Measurements from ENCODE around the gene SSBP1.

The SSBP1 gene

DNA sequence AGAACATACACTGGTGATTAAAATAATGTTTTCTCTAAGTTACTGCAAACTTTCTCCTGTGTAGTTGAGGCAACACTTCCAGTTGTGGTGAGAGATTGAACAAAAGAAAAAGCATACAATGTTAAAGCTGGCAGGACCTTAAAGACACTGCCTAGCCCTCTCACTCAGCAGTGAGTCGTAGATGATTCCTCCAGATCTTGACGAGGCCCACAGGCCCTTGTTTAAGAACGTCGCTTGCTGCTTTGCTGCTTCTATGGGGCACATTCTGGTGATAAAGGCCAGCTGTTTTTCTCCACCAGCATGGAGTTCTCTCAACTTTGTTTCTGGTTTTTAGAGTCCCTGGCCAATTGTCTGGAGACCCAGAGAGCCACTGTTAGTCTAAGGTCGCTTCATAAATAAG, 33.4 kb upstream of the SSBP1 start:
- no peaks in the 10 kb centered on the region for H3K36me3 ChIP-seq
- H3K9me3 ChIP-seq (ENCODE audit: severe bottlenecking): no peaks in the 10 kb centered on the region
- TF ChIP-seq, protein P1, sequence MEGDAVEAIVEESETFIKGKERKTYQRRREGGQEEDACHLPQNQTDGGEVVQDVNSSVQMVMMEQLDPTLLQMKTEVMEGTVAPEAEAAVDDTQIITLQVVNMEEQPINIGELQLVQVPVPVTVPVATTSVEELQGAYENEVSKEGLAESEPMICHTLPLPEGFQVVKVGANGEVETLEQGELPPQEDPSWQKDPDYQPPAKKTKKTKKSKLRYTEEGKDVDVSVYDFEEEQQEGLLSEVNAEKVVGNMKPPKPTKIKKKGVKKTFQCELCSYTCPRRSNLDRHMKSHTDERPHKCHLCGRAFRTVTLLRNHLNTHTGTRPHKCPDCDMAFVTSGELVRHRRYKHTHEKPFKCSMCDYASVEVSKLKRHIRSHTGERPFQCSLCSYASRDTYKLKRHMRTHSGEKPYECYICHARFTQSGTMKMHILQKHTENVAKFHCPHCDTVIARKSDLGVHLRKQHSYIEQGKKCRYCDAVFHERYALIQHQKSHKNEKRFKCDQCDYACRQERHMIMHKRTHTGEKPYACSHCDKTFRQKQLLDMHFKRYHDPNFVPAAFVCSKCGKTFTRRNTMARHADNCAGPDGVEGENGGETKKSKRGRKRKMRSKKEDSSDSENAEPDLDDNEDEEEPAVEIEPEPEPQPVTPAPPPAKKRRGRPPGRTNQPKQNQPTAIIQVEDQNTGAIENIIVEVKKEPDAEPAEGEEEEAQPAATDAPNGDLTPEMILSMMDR (IDR thresholded peaks at IDR 0.05; ENCODE audit: low read depth, low read length): no peak
- no peak overlapping the region for H3K27ac ChIP-seq
- no peak overlapping the region for H3K4me3 ChIP-seq (ENCODE audit: low read depth, low read length)
- peaks cover 50% of the 10 kb centered on the region for H3K27me3 ChIP-seq (ENCODE audit: insufficient read depth, low read depth, severe bottlenecking)
- no peak for DNase-seq

DNA sequence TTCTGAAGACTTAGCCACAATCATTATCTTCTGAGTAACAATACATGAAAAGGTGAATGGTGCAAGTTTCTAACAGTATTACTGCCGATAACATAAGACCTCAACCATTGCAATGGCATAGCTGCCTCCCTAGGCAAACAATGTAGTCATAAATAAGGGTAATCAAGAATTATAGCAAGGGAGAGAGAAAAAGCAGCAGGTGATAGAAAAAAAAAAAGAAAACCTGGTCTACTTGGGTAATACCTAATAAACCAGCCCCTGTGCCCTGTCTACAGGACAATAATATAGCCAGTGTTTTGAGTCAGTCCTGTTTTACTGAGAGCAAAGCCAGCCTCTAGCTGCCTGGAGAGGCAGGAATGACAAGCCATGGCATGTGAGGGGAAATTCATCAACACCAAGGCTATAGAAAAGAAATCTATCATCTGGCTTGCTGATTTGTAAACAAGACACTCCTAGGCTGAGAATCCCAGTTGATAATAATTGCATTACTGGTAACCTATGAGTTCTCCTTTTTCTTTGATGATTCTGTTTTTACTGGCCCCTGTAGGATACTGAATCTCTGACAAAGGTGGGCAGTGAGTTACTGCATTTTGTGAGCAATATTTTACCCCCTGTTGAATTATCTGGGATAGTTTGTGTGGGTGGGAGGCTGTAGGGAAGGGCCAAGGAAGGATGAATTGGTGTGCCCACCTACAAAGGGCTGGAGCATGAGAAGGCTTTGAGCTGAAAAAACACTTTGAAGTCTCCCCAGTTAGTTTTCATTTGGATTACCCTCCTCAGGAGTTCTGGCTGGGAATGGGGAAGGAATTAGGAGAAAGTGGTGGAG, 31.7 kb upstream of the SSBP1 start:
- H3K27ac ChIP-seq: no peak overlapping the region
- peaks cover 43% of the 10 kb centered on the region for H3K27me3 ChIP-seq (ENCODE audit: insufficient read depth, low read depth, severe bottlenecking)
- TF ChIP-seq, protein P1 (IDR thresholded peaks at IDR 0.05; ENCODE audit: low read depth, low read length): no peak
- DNase-seq: no peak
- H3K36me3 ChIP-seq: no peaks in the 10 kb centered on the region
- H3K9me3 ChIP-seq (ENCODE audit: severe bottlenecking): no peaks in the 10 kb centered on the region
- H3K4me3 ChIP-seq (ENCODE audit: low read depth, low read length): no peak overlapping the region

DNA sequence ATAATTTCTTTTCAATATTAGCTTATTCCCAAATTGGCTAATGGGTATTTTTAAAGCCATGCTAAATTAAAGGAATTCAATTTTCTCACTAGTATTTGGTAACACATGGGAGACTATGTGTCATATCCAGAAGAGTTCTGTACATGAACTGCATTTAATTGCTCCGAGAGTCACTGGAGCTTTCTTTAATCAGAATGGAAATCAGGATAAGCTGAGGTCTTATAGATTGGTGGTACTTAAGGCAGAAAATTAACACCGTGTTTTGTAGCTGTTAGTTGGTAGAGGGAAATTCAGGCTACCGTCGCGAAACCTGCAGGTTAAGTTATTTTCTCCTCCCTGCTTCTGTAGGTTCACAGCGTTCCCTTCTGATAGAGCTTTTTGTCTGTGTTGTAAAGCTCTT, 29.8 kb upstream of the SSBP1 start, which contains the start of gene WEE2:
Gene WEE2 (plus strand): TSS at position 3 of the 400 bp plus-strand sequence. CDS start 406 bp downstream, outside the sequence.
- DNase-seq: no peak
- no peak within 1 kb of the TSS for H3K27ac ChIP-seq
- H3K9me3 ChIP-seq (ENCODE audit: severe bottlenecking): no peaks in the 10 kb centered on the region
- H3K4me3 ChIP-seq (ENCODE audit: low read depth, low read length): no peak within 1 kb of the TSS
- TF ChIP-seq, protein P1 (IDR thresholded peaks at IDR 0.05; ENCODE audit: low read depth, low read length): no peak
- no peaks in the 10 kb centered on the region for H3K36me3 ChIP-seq
- H3K27me3 ChIP-seq (ENCODE audit: insufficient read depth, low read depth, severe bottlenecking): peaks cover 31% of the 10 kb centered on the region

DNA sequence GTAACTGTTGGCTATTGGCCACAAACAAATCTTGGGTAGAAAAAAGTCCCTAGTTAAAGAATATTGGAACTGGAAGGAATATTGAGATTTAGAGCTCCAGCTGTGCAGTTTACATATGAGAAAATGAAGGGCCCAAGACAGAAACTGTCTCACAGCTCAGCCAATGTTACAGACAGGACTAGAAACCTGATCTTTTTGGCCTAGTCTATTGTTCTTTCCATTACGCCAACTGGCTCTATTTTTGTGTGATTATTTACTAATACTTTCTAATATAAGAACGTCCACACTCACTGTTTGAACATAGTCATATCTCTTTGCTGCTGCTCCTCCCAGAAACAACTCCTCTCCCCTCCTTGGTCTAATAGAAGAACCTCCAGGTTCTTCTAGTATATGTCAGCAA, 28.8 kb upstream of the SSBP1 start:
- DNase-seq: no peak
- Histone ChIP-seq H3K4me3 (ENCODE audit: low read depth, low read length) (no peak overlapping the region), H3K36me3 (no peaks in the 10 kb centered on the region), H3K27ac (no peak overlapping the region), H3K27me3 (ENCODE audit: insufficient read depth, low read depth, severe bottlenecking) (peaks cover 22% of the 10 kb centered on the region), H3K9me3 (ENCODE audit: severe bottlenecking) (no peaks in the 10 kb centered on the region)
- TF ChIP-seq, protein P1 (IDR thresholded peaks at IDR 0.05; ENCODE audit: low read depth, low read length): no peak

DNA sequence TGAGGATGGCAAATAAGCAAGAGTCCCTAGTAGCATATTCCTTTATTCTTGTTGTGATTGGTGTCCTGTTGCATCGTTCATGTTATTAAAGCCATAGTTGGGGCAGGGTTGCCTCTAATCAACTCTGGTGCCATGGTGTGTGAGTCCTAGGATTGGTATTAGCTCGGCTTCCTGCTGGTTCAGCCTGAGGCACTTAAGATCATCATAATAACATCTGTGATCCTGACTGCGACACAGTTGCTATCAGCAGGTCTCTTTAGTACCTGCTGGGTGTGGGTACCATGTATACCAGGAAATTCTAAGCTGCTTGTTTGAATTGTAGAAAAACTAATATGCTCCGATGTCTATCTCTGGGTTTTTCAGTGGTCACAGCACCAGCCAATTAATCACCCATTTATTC, 28.4 kb upstream of the SSBP1 start:
- Histone ChIP-seq H3K27ac (no peak overlapping the region), H3K27me3 (ENCODE audit: insufficient read depth, low read depth, severe bottlenecking) (peaks cover 24% of the 10 kb centered on the region), H3K9me3 (ENCODE audit: severe bottlenecking) (no peaks in the 10 kb centered on the region), H3K4me3 (ENCODE audit: low read depth, low read length) (no peak overlapping the region), H3K36me3 (no peaks in the 10 kb centered on the region)
- TF ChIP-seq, protein P1 (IDR thresholded peaks at IDR 0.05; ENCODE audit: low read depth, low read length): no peak
- DNase-seq: no peak

All from WERI-Rb-1 (cell line).